GM21367 (cell line): ENCODE measurements around the gene KIFC1.
"Not testable (repeated sequence)": the region's sequence is repeated elsewhere in the genome, so short reads cannot be mapped to it uniquely, and the experiment has no call there.

Experiments
- ATAC-seq: cut with Tn5 transposase; IDR thresholded peaks from one replicate; pipeline ENCODE4 v1.9.1; 2021; ENCODE audit not compliant: unreplicated experiment

The KIFC1 gene

DNA sequence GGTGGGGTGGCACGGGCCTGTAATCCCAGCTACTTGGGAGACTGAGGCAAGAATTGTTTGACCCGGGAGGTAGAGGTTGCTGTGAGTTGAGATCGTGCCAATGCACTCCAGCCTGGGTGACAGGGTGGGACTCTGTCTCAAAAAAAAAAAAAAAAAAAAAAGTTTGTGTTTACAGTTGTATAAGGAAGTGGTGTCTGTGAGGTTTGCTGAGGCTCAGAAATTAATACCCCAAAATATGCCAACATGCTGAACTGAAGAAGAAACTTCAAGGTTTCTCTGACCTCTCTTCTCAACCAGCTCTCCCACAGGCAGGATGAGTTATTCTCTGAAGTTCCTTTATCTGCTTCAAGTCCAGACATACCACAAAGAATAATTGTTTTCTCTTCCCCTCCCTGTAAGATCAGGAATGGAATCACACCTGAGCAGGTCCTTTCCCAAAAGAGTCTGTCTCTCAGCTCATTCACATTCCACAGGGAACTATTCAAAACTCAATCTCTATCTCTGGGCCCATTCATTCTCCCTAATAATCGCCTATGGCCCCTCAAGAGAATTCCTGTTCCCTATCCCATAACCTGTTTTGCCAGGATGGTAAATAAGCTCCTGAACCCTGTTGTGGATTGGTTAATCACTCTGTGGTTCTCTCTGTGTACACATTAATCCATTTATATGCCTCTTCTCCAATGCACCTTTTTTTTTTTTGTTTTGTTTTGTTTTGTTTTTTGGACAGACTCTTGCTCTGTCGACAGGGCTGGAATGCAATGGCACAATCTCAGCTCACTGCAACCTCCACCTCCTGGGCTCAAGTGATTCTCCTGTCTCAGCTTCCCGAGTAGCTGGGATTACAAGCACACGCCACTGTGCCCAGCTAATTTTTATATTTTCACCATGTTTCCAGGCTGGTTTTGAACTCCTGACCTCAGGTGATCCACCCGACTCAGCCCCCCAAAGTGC, 17.4 kb upstream of the KIFC1 start:
- ATAC-seq, result no peak

DNA sequence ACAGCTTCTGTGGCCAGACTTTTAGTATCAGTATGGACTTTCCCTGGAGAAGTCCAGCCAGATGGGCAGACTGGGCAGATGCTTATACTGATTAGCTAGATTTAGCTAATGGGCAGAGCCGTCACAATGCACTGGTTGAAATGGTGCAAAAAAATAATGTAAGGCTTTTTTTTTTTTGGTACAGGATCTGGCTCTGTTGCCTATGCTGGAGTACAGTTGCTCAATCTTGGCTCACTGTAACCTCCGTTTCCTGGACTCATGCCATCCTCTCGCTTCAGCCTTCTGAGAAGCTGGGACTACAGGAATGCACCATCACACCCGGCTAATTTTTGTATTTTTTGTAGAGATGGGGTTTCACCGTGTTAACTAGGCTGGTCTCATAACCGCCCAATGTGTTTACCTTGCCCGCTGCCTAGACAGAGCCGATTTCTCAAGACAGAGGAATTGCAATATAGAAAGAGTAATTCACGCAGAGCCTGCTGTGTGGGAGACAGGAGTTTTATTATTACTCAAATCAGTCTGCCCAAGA, 16.4 kb upstream of the KIFC1 start:
- no peak for ATAC-seq

DNA sequence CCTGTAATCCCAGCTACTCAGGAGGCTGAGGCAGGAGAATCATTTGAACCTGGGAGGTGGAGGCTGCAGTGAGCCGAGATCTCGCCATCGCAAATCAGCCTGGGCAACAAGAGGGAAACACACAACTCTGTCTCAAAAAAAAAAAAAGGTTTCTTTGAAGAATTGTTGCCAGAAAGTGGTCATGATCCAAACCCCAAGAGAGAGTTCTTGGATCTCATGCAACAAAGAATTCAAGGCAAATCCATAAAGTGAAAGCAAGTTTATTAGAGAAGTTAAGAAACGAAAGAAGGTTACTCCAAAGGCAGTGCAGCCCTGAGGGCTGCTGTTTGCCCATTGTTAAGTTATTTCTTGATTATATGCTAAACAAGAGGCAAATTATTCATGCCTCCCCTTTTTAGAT, 14.5 kb upstream of the KIFC1 start:
- ATAC-seq, result no peak

DNA sequence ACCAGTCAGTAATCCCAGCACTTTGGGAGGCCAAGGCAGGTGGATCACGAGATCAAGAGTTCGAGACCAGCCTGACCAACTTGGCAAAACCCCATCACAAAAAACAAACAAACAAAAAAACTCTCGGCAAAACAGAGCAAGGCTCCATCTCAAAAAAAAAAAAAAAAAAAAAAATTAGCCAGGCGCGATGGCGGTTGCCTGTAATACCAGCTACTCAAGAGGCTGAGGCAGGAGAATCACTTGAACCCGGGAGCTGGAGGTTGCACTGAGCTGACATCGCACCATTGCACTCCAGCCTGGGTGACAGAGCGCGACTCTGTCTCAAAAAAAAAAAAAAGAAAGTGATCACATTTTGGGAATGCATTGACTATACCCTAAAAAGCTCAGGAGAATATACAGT, 12.4 kb upstream of the KIFC1 start:
- ATAC-seq, result not testable (repeated sequence)

DNA sequence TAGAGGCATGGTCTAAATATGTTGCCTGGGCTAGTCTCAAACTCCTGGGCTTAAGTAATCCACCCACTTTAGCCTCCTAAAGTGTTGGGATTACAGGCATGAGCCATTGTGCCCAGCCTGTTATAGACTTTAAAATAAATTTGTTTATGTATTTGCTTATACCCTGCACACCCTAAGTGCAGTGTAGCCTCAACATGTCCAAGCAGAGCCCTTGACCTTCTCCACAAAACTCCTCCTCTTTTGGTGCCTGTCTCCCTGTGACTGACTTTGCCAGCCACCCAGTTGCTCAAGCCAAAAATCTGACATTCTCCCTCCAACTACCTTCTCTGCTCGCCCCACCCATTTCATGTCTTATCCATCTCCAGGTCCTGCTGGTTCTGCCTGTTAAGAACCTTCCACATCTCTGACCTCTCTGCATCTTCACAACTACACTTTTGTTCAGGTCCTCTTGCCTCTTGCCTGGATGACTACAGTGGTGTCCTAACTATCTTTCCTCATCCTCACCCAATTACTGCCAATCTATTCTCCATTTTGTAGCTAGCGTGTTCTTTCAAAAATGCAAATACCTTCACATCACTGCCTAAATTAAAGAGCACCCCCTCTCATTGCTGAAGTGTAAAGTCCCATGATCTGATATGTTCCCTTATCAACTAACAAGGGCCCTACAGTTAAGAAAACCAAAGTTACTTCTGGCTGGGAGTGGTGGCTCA, 11.2 kb upstream of the KIFC1 start:
- no peak for ATAC-seq

DNA sequence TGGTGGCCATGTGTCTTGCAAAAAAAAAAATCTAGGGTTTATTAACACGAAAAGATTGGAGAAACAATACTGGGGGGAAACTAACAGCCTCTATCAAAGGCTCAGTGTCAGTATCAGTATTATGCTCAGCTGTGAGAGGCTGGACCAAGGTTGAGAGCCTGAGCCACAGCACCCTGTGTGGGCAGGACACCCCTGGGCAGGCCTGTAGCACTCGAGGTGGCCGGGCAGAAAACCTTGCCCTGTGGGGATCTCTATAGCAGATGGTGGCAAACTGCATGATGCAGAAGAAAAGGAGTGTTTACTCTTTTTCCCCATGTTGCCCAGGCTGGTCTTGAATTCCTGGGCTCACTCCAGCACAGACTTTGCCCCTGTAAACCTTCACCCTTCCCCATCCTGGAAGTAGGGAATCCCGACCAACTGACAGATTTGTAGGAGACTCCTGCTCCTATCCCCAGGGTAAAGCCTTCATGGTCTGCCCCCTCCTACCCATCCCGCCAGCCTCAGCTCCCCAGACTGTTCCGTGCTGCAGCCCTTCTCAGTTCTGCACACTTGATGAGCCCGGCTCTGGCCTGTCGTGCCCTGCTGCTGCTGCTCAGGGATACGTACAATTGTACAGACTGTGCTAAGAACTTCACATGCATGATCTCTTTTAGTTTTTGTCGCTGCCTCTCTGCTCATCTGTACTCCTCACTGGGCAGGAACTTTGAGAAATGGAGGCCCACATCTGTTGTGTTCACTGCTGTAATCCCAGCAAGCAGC, 8.0 kb upstream of the KIFC1 start:
- ATAC-seq, result no peak

DNA sequence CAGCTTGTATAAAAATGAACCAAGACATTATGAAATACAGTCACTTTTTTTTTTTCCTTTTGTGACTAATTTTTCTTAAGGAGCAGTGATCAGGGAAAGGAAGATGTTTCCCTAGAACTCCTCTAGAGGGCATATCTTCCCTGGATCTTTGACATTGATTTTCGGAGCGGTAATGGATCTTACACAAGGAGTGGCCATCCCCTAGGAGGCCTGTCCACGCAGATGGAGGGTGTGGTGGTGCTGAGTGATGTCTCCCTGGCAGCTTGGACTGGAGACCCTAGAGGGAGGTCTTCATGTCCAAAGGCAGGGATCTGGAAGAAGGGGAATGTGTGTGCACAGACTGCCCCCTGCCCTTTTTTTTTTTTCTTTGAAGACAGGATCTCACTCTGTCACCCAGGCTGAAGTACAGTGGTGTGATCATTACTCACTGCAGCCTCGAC, 7.0 kb upstream of the KIFC1 start:
- no peak for ATAC-seq

DNA sequence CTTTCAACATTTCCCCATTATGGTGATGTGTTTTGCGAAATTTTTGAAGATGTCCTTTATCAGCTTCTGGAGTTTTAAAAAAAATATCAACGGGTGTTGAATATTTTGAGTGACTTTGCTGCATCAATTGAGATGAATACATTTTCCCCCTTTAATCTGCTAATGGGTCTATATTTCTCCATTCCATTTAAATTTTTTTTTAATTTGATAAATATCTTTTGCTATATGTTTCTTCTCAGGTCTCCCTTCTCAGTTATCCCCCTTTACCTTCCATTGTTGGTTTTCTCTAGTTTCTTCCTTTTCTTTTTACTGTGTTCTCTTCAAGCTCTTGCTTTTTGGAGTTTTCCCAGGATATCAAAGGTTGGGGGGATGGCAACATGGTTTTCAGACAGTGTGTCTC, 1.4 kb upstream of the KIFC1 start:
- ATAC-seq, result no peak

DNA sequence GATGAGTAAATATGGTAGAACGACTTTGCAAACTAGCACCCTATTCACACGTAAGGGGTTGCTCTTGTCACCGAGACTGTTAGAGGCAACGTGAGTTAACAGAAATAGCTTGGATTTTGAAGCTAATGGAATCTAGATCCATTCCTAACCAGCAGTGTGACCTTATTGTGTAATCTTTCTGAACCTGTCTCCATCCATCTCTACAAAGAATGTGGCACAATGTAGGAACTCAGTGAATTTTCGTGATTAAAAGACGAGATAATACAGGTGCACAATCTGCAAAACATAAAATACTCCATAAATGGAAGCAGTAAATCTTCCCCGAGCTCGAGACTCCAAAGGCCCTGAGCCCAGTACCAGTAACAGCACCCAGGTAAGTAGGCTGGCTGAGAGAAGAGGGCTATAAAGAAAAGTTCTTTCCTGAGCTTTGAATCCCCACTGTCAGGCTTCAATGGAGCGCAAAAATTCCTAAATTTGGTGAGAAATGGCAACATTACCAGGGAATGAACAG, 801 bp upstream of the KIFC1 start:
- no peak for ATAC-seq

DNA sequence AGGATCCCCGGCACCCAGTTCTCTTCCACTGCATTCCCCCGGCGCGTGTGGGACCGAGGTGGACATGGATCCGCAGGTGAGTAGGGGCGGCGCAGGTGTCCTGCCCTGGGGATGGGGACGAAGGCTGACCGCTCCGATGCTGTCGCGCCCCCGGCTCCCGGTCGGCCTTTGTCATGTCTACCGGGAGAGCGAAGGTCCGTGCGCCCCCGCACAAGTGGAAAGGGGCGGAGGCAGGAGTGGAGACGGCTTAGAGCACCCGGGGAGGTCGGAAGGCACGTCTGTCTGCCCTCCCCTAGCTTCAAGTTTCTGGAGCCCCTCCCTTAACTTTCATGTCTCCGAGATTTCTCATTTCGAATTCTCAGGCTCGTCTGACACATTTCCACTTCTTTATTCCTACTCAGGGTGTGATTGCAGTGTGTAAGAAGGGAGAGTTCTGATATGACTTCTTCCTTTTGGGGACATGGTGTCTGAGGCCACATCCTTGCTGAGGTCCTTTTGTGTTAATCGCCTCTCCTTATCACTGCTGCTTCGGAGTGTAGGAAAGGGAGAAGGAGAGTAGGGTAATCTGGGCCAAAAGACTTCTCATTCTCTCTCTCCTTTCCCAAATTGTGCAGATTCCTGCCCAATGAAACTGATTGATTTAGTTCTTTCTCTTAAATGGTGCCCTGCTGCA, 435 bp downstream of the KIFC1 start:
- peak; percentile 13 for ATAC-seq

DNA sequence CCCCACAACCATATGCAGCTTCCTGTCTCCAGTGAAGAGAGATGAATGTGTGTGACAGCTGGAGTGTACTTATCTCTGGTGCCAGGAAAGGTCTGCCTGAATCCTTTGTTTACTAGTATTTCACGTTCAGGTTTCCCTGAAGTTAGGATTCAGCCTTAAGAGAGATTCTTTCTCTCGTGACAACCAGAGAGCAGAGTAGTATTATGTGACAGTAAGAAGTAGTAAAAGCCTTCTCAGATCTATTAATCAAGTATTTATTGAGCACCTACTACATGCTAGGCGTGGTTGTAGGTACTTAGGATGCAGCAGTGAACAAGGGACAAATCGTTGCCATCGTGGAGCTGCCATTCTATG, 949 bp downstream of the KIFC1 start:
- no peak for ATAC-seq

DNA sequence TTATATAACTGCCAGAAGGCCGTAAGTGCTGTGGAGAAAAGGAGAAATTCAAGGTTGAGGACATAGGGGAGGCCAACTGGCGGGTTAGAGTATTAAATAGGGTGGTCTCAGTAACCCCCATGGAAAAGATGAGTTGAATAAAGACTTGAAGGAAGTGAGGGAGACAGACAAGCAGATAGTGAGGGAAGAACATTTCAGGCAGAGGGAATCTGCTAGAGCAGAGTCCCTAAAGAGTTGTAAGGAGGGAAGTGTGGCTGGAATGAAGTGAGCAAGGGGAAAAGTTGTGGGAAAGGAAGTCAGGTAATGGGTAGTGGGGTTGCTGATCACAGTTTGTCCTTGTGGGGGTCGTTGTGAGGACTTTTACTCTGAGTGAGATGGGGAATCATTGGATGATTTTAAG, 1.4 kb downstream of the KIFC1 start:
- no peak for ATAC-seq

DNA sequence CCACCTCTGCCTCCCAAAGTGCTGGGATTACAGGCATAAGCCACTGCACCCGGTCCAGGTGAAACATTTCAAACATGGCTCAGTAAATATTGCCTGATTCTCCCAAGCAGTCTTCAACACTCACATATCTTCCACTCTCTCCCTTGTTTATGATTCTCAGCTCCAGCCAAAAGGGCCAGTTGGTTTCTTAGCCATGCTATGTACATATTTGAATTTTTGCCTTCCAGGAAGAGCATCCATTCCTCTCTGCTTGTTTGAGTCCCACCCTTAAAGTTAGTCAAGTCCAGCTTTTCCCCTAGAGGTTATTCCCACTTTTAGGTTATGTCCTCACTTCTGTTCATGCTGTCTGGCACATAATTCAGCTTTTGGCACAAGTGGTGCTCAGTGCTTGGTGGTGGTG, 5.9 kb downstream of the KIFC1 start:
- ATAC-seq, result no peak

DNA sequence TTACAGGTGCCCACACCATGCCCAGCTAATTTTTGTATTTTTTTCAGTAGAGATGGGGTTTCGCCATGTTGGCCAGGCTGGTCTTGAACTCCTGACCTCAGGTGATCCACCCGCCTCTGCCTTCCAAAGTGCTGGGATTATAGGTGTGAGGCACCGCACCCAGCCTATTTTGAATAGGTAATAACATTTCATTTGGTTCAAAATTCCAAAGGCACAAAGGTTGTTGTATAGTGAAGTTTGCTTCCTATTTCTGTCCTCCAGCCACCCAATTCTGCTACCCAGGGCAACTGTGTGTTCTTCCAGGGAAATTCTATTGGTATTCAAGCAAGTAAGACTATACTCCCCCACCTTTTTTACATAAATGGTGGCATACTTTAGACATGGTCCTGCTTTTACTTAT, 7.0 kb downstream of the KIFC1 start:
- ATAC-seq, result not testable (repeated sequence)

DNA sequence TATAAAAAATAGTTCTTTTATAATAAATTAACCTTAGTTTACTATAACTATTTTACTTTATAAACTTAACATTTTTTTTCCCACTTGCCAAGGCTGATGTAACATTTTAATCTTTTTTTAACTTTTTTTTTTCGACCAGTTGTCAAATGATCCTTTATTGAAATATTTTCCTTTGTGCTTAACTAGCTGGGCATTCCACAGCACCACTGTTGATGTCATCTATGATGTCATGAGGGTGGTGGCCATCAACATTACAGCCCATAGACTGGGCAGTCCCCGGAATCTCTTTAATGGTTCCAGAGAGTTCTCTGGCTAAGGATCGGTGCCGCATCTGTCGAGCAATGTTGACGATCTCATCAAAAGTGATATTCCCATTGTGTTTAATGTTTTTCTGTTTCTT, 8.3 kb downstream of the KIFC1 start:
- ATAC-seq, result not testable (repeated sequence)

DNA sequence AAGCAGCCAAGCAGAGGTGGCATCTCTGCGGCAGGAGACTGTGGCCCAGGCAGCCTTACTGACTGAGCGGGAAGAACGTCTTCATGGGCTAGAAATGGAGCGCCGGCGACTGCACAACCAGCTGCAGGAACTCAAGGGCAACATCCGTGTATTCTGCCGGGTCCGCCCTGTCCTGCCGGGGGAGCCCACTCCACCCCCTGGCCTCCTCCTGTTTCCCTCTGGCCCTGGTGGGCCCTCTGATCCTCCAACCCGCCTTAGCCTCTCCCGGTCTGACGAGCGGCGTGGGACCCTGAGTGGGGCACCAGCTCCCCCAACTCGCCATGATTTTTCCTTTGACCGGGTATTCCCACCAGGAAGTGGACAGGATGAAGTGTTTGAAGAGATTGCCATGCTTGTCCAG, 13.3 kb downstream of the KIFC1 start:
- ATAC-seq, result no peak

DNA sequence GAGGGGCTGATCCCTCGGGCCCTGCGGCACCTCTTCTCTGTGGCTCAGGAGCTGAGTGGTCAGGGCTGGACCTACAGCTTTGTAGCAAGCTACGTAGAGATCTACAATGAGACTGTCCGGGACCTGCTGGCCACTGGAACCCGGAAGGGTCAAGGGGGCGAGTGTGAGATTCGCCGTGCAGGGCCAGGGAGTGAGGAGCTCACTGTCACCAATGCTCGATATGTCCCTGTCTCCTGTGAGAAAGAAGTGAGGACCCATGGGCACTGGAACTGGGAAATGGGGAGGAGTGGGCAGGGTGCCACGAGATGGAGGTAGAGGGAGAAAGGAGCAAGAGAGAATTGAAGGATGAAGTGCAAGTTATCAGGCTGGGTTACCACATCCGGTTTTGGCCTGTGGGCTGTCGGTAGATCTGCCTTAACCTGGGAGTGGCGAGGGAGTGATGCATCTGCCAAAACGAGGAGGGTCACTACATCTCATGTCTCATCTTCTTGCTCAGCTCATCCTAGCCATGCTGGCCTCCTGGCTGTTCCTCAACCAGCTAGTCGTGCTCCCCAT, 13.8 kb downstream of the KIFC1 start:
- no peak for ATAC-seq

DNA sequence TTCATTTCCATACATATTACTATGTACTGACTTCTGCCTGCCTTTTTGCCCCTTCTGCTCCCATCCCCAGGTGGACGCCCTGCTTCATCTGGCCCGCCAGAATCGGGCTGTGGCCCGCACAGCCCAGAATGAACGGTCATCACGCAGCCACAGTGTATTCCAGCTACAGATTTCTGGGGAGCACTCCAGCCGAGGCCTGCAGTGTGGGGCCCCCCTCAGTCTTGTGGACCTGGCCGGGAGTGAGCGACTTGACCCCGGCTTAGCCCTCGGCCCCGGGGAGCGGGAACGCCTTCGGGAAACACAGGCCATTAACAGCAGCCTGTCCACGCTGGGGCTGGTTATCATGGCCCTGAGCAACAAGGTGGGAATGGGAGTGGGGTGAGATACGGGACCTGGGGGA, 14.5 kb downstream of the KIFC1 start:
- ATAC-seq, result no peak

DNA sequence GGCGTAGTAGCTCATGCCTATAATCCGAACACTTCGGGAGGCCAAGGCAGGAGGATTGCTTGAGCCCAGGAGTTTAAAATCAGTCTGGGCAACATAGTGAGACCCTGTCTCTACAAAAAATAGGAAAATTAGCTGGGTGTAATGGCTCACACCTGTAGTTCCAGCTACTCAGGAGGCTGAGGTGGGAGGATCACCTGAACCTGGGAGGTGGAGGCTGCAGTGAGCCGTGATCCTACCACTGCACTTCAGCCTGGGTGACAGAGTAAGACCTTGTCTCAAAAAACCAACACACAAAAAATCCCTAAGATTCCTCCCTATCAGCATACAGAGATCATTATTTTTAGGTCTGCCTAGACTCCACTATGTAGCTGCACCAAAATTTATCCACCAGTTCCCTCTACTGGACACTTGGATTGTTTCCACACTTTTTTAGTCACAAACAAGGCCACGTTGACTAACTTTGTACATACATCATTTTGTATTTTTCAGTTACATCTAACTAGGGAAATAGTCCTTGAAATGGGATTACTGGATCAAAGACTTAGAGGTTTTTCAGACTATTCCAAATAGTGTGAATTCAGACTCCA, 15.6 kb downstream of the KIFC1 start:
- ATAC-seq, result no peak
